Activated naive CD4-positive, alpha-beta T cell treated with anti-CD3 and anti-CD28 coated beads, Interleukin-2, amount 50 U/mL, for 72 hours (primary cell): ENCODE data around the gene STRBP. TPM values are rescaled to one million over a fixed set of nuclear protein-coding genes. Genes with fewer than 3 reads are reported as not detected.
A peak's percentile ranks its signal among the peaks of the same experiment; 100 is the strongest.
"Not testable (repeated sequence)": the region's sequence is repeated elsewhere in the genome, so short reads cannot be mapped to it uniquely, and the experiment has no call there.

ENCODE experiments used
- ATAC-seq, 2 donors: fragments of 150-1000 bp; cut with Tn5 transposase; 2 replicates each; pipeline ENCODE4 v1.10.0; 2021; ENCODE audit warnings: mild to moderate bottlenecking in 2 of 2, moderate library complexity in 2 of 2
- DNase-seq, 2 donors: peaks; one replicate each; pipeline ENCODE4 v3.0.0; 2021 to 2022; ENCODE audit warnings: low spot score in 2 of 2
- H3K27ac Mint-ChIP-seq, 2 donors: one replicate each; pipeline ENCODE4 v1.8.0; 2022; ENCODE audit warnings: mild to moderate bottlenecking in 2 of 2, mixed read lengths in 2 of 2
- H3K36me3 Mint-ChIP-seq, 2 donors: one replicate each; pipeline ENCODE4 v1.8.0; 2022; ENCODE audit warnings: mixed read lengths in 2 of 2
- H3K9me3 Mint-ChIP-seq, 2 donors: one replicate each; pipeline ENCODE4 v1.8.0; 2022; ENCODE audit warnings: mixed read lengths in 2 of 2
- total RNA-seq, 2 donors: library from RNA; stranded (reverse); gene quantifications; one replicate each; pipeline ENCODE4 v1.2.3, GENCODE V29; 2022

STRBP gene
- total RNA-seq, 2 donors from 2014 or later = 31.1 to 34.1 TPM

GRCh38 chr9:123232332-123232731 lies 36.1 kb downstream of the STRBP start:
- no peak for ATAC-seq
- Mint-ChIP-seq H3K36me3 (no peaks in the 10 kb centered on the region), H3K27ac (no peak overlapping the region), H3K9me3 (no peaks in the 10 kb centered on the region)
- DNase-seq = no peak

DNA sequence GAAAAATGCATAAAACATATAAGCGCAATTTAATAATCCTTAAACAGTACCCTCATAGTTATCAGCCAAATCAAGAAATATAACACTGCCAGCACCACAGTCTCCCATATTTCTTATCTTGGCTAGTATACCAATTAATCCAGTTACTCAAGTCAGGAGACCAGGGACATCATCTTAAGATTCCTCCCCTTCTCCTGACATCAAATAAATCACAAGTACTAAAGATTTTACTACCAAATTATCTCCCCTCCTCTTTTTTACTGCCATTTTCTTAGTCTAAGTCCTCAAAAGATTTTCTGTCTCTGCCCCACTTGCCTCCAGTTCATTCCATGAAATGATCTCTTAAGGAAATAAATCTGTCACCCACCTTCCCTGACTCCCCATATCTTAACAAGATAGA lies 37.0 kb downstream of the STRBP start:
- H3K36me3 Mint-ChIP-seq = no peaks in the 10 kb centered on the region
- no peaks in the 10 kb centered on the region for H3K9me3 Mint-ChIP-seq
- no peak overlapping the region for H3K27ac Mint-ChIP-seq
- no peak for DNase-seq
- ATAC-seq = no peak

DNA sequence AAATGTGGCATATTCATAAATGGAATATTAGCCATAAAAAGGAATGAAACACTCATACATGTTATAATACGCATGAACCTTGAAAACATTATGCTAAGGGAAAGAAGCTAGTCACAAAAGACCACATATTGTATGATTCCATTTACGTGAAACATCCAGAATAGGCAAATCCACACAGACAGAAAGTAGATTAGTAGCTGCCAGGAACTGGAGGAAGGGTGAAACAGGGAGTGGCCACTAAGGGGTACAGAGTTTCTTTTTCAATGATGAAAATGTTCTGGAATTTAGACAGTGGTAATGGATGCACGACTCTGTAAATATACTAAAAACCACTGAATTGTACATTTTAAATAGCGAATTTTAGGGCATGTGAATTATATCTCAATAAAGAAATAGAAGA lies 39.4 kb downstream of the STRBP start:
- no peak overlapping the region for H3K27ac Mint-ChIP-seq
- ATAC-seq = no peak
- no peak for DNase-seq
- no peaks in the 10 kb centered on the region for H3K36me3 Mint-ChIP-seq
- H3K9me3 Mint-ChIP-seq = no peaks in the 10 kb centered on the region

- Mint-ChIP-seq H3K27ac (peak overlapping the region; percentile 80 to 84), H3K9me3 (no peaks in the 10 kb centered on the region), H3K36me3 (no peaks in the 10 kb centered on the region)
- ATAC-seq (peak; percentile 70 to 75), DNase-seq (no peak)
Measured at GRCh38 chr9:123225995-123226394, 42.4 kb downstream of the STRBP start.

DNA sequence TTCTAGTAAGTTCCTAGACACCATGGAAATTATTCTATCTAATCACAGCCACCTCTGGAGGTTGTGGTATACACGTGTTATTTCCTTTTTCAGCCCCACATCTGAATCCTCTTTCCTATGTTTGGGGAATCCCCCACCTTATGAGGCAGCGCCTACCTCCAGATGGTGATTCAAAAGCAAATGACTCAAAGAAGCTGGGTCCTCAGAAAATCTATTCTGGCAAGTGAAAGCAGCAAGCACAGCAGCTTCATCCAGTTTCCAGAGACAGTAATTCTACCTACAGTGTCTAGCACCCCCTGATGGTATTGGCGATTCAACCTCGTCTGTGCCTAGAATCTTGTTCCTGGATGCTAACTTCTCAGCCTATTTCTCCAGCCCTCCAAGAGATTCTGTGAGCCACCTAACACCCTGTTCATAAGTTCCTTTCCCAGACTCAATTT lies 43.0 kb downstream of the STRBP start:
- no peaks in the 10 kb centered on the region for H3K36me3 Mint-ChIP-seq
- DNase-seq (peak; percentile 51 to 70), ATAC-seq (peak; percentile 93 to 96)
- H3K9me3 Mint-ChIP-seq = no peaks in the 10 kb centered on the region
- H3K27ac Mint-ChIP-seq = peak overlapping the region; percentile 80 to 84

- no peak for ATAC-seq
- no peaks in the 10 kb centered on the region for H3K9me3 Mint-ChIP-seq
- H3K27ac Mint-ChIP-seq = no peak overlapping the region
Measured at GRCh38 chr9:123220127-123220526, 48.3 kb downstream of the STRBP start.

GRCh38 chr9:123218831-123219230 lies 49.6 kb downstream of the STRBP start:
- no peak overlapping the region for H3K27ac Mint-ChIP-seq
- no peaks in the 10 kb centered on the region for H3K36me3 Mint-ChIP-seq
- ATAC-seq = no peak
- DNase-seq = no peak
- H3K9me3 Mint-ChIP-seq = no peaks in the 10 kb centered on the region

More at GRCh38 chr9:123220127-123220526, 48.3 kb downstream of the STRBP start:
- no peak for DNase-seq
- H3K36me3 Mint-ChIP-seq = no peaks in the 10 kb centered on the region

- Mint-ChIP-seq H3K27ac (no peak overlapping the region), H3K9me3 (no peaks in the 10 kb centered on the region), H3K36me3 (no peaks in the 10 kb centered on the region)
- ATAC-seq = no peak
- no peak for DNase-seq
Measured at GRCh38 chr9:123217128-123217654, 51.2 kb downstream of the STRBP start.

DNA sequence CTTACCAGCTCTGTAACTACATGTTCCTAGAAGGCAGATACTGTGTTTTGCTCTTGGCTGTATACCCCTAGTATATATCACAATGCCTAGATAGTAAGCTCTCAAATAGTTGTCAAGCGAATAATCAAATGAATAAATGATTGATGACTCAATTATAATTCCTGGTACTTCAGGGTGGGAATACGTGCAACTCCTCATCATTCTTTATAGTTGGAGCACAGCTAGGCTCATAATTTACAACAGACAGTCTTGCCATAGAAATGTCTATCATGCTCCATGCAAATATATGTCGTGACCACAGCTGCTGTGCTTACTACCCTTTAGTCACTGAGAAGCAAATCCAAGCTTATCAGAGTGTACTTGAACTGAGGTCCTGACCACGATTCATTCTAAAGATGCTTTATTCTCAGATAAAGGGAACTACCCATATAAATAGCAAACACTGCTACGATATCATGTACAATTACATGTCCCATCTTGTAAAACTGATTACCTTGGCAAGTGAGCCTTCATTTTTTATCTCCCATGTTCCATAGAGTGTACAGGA lies 52.1 kb downstream of the STRBP start:
- H3K27ac Mint-ChIP-seq = no peak overlapping the region
- ATAC-seq (no peak), DNase-seq (no peak)
- no peaks in the 10 kb centered on the region for H3K36me3 Mint-ChIP-seq
- no peaks in the 10 kb centered on the region for H3K9me3 Mint-ChIP-seq

- H3K9me3 Mint-ChIP-seq = no peaks in the 10 kb centered on the region
- no peak for DNase-seq
- H3K27ac Mint-ChIP-seq = no peak overlapping the region
- ATAC-seq = no peak
- no peaks in the 10 kb centered on the region for H3K36me3 Mint-ChIP-seq
Measured at GRCh38 chr9:123211081-123211480, 57.3 kb downstream of the STRBP start.

- Mint-ChIP-seq H3K9me3 (no peaks in the 10 kb centered on the region), H3K27ac (no peak overlapping the region), H3K36me3 (no peaks in the 10 kb centered on the region)
- ATAC-seq (no peak), DNase-seq (no peak)
Measured at GRCh38 chr9:123208626-123209174, 59.7 kb downstream of the STRBP start.

- DNase-seq = no peak
- Mint-ChIP-seq H3K27ac (no peak overlapping the region), H3K36me3 (peaks cover 0 to 2% of the 10 kb centered on the region in 2 donors), H3K9me3 (peaks cover 2% of the 10 kb centered on the region in 2 donors)
- no peak for ATAC-seq
Measured at GRCh38 chr9:123206065-123206464, 62.3 kb downstream of the STRBP start.

DNA sequence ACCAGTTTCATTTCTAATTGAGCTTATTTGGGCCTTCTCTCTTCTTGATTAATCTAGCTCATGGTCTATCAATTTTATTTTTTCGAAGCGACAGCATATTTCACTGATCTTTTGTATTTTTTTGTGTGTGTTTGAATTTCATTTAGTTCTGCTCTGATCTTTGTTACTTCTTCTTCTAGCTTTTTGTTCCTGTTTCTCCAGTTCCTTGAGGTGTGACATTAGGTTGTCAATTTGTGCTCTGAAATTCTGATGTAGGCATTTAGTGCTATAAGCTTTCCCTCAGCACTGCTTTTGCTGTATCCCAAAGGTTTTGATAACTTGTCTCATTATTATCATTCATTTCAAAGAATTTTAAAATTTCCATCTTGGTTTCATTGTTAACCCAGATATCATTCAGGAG lies 67.3 kb downstream of the STRBP start:
- H3K9me3 Mint-ChIP-seq = peaks cover 6% of the 10 kb centered on the region in 2 donors
- no peak for ATAC-seq
- no peak for DNase-seq
- peaks cover 0 to 6% of the 10 kb centered on the region in 2 donors for H3K36me3 Mint-ChIP-seq
- H3K27ac Mint-ChIP-seq = peak overlapping the region in 1 of 2 donors; percentile 12

DNA sequence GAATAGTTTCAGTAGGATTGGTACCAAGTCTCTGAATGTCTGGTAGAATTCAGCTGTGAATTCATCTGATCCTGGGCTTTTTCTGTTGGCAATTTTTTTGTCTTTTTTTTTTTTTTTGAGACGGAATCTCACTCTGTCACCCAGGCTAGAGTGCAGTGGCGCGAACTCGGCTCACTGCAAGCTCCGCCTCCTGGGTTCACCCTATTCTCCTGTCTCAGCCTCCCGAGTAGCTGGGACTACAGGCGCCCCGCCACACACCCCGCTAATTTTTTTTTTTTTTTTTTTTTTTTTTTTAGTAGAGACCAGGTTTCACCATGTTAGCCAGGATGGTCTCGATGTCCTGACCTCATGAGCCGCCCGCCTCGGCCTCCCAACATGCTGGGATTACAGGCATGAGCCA lies 67.9 kb downstream of the STRBP start:
- not testable (repeated sequence) for H3K36me3 Mint-ChIP-seq, H3K27ac Mint-ChIP-seq, ATAC-seq, DNase-seq, H3K9me3 Mint-ChIP-seq

- Mint-ChIP-seq H3K27ac (no peak overlapping the region), H3K9me3 (peaks cover 4% of the 10 kb centered on the region in 2 donors), H3K36me3 (peaks cover 0 to 4% of the 10 kb centered on the region in 2 donors)
- ATAC-seq = no peak
- DNase-seq = no peak
Measured at GRCh38 chr9:123196124-123196523, 72.3 kb downstream of the STRBP start.

DNA sequence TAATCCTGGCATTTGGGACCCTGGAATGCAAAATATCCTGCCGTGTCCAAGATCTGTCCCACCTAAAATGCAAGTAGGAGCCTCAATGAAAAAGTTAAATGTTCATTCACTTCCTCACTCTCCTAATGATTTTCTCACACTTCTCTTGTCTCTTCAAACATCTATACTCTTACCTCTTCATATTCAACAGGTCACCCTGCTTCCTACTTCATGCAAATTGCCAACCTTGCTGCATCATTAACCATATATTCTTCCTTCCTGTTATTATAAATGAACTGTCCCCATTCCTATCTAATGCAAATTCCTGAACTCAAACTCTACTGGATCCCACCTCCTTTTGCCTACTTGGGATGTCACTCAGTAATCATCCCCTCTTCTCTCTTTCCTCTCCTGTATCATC lies 74.4 kb downstream of the STRBP start:
- Mint-ChIP-seq H3K9me3 (no peaks in the 10 kb centered on the region), H3K36me3 (peaks cover 0 to 1% of the 10 kb centered on the region in 2 donors), H3K27ac (no peak overlapping the region)
- DNase-seq = no peak
- no peak for ATAC-seq

DNA sequence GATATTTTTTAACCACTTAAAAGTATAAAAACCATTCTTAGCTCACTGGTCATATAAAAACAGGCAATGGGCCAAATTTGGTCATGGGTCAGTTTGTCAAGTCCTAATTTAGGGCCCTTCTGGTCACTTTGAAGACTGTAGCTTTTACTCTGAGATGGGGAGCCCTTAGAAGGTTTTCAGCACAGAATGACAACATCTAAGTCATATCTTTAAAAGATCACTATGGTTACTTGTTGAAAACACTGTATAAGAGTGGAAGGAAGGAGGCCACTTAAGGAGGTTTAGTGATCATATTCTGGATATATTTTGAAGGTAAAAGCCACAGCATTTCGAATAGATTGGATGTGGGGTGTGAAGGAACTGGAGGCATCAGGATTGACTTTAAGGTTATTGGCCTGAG lies 76.7 kb downstream of the STRBP start:
- ATAC-seq (no peak), DNase-seq (no peak)
- Mint-ChIP-seq H3K27ac (no peak overlapping the region), H3K9me3 (no peaks in the 10 kb centered on the region), H3K36me3 (peaks cover 0 to 5% of the 10 kb centered on the region in 2 donors)

- no peak for DNase-seq
- no peaks in the 10 kb centered on the region for H3K9me3 Mint-ChIP-seq
- H3K36me3 Mint-ChIP-seq = peaks cover 0 to 5% of the 10 kb centered on the region in 2 donors
- no peak for ATAC-seq
- no peak overlapping the region for H3K27ac Mint-ChIP-seq
Measured at GRCh38 chr9:123191260-123191659, 77.1 kb downstream of the STRBP start.
